Transverse colon (tissue), 3 donors: ENCODE measurements around the gene SMIM12.

Experiments used
- CTCF ChIP-seq, 5 experiments: fragments of 200-600 bp in 3 of 5; fragments of 450-650 bp in 2 of 5; sonication (generic) in 3 of 5; IDR thresholded peaks; 1 replicate in 2 of 5; 2 replicates in 3 of 5; pipeline ENCODE4 v1.5.1; 2016 to 2017; ENCODE audit warnings: antibody characterized with exemption in 5 of 5, inconsistent platforms in 3 of 5, mild to moderate bottlenecking in 2 of 5, moderate library complexity in 1 of 5
- EP300 ChIP-seq: sonication (generic); formaldehyde crosslinking; IDR thresholded peaks from one replicate; pipeline ENCODE4 v1.6.1; 2017; ENCODE audit warnings: antibody characterized with exemption, low read depth
- POLR2A ChIP-seq: fragments of 450-650 bp; IDR thresholded peaks from one replicate; pipeline ENCODE4 v1.6.1; 2016; ENCODE audit warnings: antibody characterized with exemption, mild to moderate bottlenecking, moderate library complexity

- no peak for TF ChIP-seq CTCF (IDR thresholded peaks at IDR 0.05)
- no peak for TF ChIP-seq EP300
- TF ChIP-seq POLR2A: no peak
Observed at GRCh38 chr1:34828611-34829010, 30.9 kb downstream of the SMIM12 start.
